Measurements from ENCODE around the gene TFDP2. TPM values are rescaled to one million over a fixed set of nuclear protein-coding genes. Genes with fewer than 3 reads are reported as not detected.
A peak's percentile ranks its signal among the peaks of the same experiment; 100 is the strongest.

The TFDP2 gene
- total and polyA plus RNA-seq, 9 of the 15 experiments (the other 6 are each of a cell fraction or from before 2014, with no cell fraction given), result 95.6 to 179 (median 126) TPM

GRCh38 chr3:142046320-142047020 lies 102.9 kb downstream of the TFDP2 start (continued):
- TF ChIP-seq, protein P1, sequence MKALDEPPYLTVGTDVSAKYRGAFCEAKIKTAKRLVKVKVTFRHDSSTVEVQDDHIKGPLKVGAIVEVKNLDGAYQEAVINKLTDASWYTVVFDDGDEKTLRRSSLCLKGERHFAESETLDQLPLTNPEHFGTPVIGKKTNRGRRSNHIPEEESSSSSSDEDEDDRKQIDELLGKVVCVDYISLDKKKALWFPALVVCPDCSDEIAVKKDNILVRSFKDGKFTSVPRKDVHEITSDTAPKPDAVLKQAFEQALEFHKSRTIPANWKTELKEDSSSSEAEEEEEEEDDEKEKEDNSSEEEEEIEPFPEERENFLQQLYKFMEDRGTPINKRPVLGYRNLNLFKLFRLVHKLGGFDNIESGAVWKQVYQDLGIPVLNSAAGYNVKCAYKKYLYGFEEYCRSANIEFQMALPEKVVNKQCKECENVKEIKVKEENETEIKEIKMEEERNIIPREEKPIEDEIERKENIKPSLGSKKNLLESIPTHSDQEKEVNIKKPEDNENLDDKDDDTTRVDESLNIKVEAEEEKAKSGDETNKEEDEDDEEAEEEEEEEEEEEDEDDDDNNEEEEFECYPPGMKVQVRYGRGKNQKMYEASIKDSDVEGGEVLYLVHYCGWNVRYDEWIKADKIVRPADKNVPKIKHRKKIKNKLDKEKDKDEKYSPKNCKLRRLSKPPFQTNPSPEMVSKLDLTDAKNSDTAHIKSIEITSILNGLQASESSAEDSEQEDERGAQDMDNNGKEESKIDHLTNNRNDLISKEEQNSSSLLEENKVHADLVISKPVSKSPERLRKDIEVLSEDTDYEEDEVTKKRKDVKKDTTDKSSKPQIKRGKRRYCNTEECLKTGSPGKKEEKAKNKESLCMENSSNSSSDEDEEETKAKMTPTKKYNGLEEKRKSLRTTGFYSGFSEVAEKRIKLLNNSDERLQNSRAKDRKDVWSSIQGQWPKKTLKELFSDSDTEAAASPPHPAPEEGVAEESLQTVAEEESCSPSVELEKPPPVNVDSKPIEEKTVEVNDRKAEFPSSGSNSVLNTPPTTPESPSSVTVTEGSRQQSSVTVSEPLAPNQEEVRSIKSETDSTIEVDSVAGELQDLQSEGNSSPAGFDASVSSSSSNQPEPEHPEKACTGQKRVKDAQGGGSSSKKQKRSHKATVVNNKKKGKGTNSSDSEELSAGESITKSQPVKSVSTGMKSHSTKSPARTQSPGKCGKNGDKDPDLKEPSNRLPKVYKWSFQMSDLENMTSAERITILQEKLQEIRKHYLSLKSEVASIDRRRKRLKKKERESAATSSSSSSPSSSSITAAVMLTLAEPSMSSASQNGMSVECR (CRISPR knock-in tag; IDR thresholded peaks at IDR 0.05), result no peak
- peak; percentile 78; the same call in 1 of the 2 replicates for TF ChIP-seq HLTF (IDR thresholded peaks at IDR 0.05)
- TF ChIP-seq, protein P2, sequence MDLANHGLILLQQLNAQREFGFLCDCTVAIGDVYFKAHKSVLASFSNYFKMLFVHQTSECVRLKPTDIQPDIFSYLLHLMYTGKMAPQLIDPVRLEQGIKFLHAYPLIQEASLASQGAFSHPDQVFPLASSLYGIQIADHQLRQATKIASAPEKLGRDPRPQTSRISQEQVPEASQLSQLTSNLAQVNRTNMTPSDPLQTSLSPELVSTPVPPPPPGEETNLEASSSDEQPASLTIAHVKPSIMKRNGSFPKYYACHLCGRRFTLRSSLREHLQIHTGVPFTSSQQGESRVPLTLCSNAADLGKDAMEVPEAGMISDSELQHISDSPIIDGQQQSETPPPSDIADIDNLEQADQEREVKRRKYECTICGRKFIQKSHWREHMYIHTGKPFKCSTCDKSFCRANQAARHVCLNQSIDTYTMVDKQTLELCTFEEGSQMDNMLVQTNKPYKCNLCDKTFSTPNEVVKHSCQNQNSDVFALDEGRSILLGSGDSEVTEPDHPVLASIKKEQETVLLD (IDR thresholded peaks at IDR 0.05), result peak; percentile 57; the same call in 1 of the 2 replicates
- TF ChIP-seq KLF16 (IDR thresholded peaks at IDR 0.05), result peak; percentile 95
- TF ChIP-seq ARID1B (IDR thresholded peaks at IDR 0.05), result peak; percentile 99
- no peak for TF ChIP-seq COPS2 (conservative IDR thresholded peaks at IDR 0.05)
- peak; percentile 31 for TF ChIP-seq ZFX (CRISPR knock-in tag; IDR thresholded peaks at IDR 0.05)
- TF ChIP-seq PRDM10 (IDR thresholded peaks at IDR 0.05; ENCODE audit: partially characterized antibody), result peak; percentile 89
- peak; percentile 92 for TF ChIP-seq NBN (IDR thresholded peaks at IDR 0.05; ENCODE audit: low read depth)
- no peak for TF ChIP-seq SIN3A (IDR thresholded peaks at IDR 0.05; ENCODE audit: borderline replicate concordance in 2 of 2, control insufficient read depth in 1 of 2, low read depth in 2 of 2, low read length in 2 of 2)
- TF ChIP-seq, protein P3, sequence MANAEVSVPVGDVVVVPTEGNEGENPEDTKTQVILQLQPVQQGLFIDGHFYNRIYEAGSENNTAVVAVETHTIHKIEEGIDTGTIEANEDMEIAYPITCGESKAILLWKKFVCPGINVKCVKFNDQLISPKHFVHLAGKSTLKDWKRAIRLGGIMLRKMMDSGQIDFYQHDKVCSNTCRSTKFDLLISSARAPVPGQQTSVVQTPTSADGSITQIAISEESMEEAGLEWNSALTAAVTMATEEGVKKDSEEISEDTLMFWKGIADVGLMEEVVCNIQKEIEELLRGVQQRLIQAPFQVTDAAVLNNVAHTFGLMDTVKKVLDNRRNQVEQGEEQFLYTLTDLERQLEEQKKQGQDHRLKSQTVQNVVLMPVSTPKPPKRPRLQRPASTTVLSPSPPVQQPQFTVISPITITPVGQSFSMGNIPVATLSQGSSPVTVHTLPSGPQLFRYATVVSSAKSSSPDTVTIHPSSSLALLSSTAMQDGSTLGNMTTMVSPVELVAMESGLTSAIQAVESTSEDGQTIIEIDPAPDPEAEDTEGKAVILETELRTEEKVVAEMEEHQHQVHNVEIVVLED (CRISPR knock-in tag; IDR thresholded peaks at IDR 0.05), result no peak
- TF ChIP-seq NR1H2 (CRISPR knock-in tag; IDR thresholded peaks at IDR 0.05), result no peak
- peak; percentile 87 for TF ChIP-seq GATA2 (CRISPR knock-in tag; IDR thresholded peaks at IDR 0.05)
- peak; percentile 95 to 96 for TF ChIP-seq TRIM24 (IDR thresholded peaks at IDR 0.05)
- TF ChIP-seq RFX1 (IDR thresholded peaks at IDR 0.05), result 0 out of 2 replicates have a peak, but pooled peaks have one; percentile 13
- TF ChIP-seq TFAP4 (CRISPR knock-in tag; IDR thresholded peaks at IDR 0.05; ENCODE audit: borderline replicate concordance), result no peak

All from K562 (cell line).